ENCODE measurements around the gene CACNA1S.

CACNA1S gene

GRCh38 chr1:201054091-201054543 is 58.1 kb downstream of the CACNA1S start:
- Histone ChIP-seq H3K4me3 (ENCODE audit: low read length) (no peak overlapping the region), H3K36me3 (ENCODE audit: insufficient read depth, low read length) (no peaks in the 10 kb centered on the region), H3K27me3 (ENCODE audit: insufficient read depth, low read length) (peaks cover 10% of the 10 kb centered on the region), H3K4me1 (ENCODE audit: insufficient read depth, low read length) (peaks cover 4% of the 10 kb centered on the region), H3K9me3 (ENCODE audit: low read length) (no peaks in the 10 kb centered on the region), H2AFZ (ENCODE audit: low read depth, low read length) (no peak overlapping the region)

GRCh38 chr1:201053155-201053860 is 58.9 kb downstream of the CACNA1S start:
- H3K4me1 ChIP-seq (ENCODE audit: insufficient read depth, low read length): peaks cover 4% of the 10 kb centered on the region
- H3K4me3 ChIP-seq (ENCODE audit: low read length): no peak overlapping the region
- no peaks in the 10 kb centered on the region for H3K36me3 ChIP-seq (ENCODE audit: insufficient read depth, low read length)
- H3K9me3 ChIP-seq (ENCODE audit: low read length): no peaks in the 10 kb centered on the region
- H2AFZ ChIP-seq (ENCODE audit: low read depth, low read length): no peak overlapping the region
- peaks cover 10% of the 10 kb centered on the region for H3K27me3 ChIP-seq (ENCODE audit: insufficient read depth, low read length)

GRCh38 chr1:201051399-201051798 is 60.8 kb downstream of the CACNA1S start:
- peaks cover 13% of the 10 kb centered on the region for H3K27me3 ChIP-seq (ENCODE audit: insufficient read depth, low read length)

GRCh38 chr1:201050515-201051277 is 61.5 kb downstream of the CACNA1S start:
- Histone ChIP-seq H3K27me3 (ENCODE audit: insufficient read depth, low read length) (peaks cover 11% of the 10 kb centered on the region), H3K4me1 (ENCODE audit: insufficient read depth, low read length) (peaks cover 4% of the 10 kb centered on the region), H3K9me3 (ENCODE audit: low read length) (no peaks in the 10 kb centered on the region), H3K4me3 (ENCODE audit: low read length) (no peak overlapping the region), H3K36me3 (ENCODE audit: insufficient read depth, low read length) (no peaks in the 10 kb centered on the region), H2AFZ (ENCODE audit: low read depth, low read length) (no peak overlapping the region)

More at GRCh38 chr1:201051399-201051798, 60.8 kb downstream of the CACNA1S start:
- Histone ChIP-seq H2AFZ (ENCODE audit: low read depth, low read length) (no peak overlapping the region), H3K4me1 (ENCODE audit: insufficient read depth, low read length) (peaks cover 4% of the 10 kb centered on the region), H3K9me3 (ENCODE audit: low read length) (no peaks in the 10 kb centered on the region), H3K36me3 (ENCODE audit: insufficient read depth, low read length) (no peaks in the 10 kb centered on the region), H3K4me3 (ENCODE audit: low read length) (no peak overlapping the region)

GRCh38 chr1:201049248-201049831 is 62.9 kb downstream of the CACNA1S start:
- H3K9me3 ChIP-seq (ENCODE audit: low read length): no peaks in the 10 kb centered on the region
- H3K36me3 ChIP-seq (ENCODE audit: insufficient read depth, low read length): no peaks in the 10 kb centered on the region
- peaks cover 3% of the 10 kb centered on the region for H3K4me1 ChIP-seq (ENCODE audit: insufficient read depth, low read length)
- H3K4me3 ChIP-seq (ENCODE audit: low read length): no peak overlapping the region
- H3K27me3 ChIP-seq (ENCODE audit: insufficient read depth, low read length): peaks cover 11% of the 10 kb centered on the region
- H2AFZ ChIP-seq (ENCODE audit: low read depth, low read length): no peak overlapping the region

GRCh38 chr1:201048521-201048920 is 63.7 kb downstream of the CACNA1S start:
- Histone ChIP-seq H3K9me3 (ENCODE audit: low read length) (no peaks in the 10 kb centered on the region), H3K27me3 (ENCODE audit: insufficient read depth, low read length) (peaks cover 9% of the 10 kb centered on the region), H3K4me3 (ENCODE audit: low read length) (no peak overlapping the region)

GRCh38 chr1:201044119-201044518 is 68.1 kb downstream of the CACNA1S start:
- Histone ChIP-seq H3K4me1 (ENCODE audit: insufficient read depth, low read length) (peaks cover 3% of the 10 kb centered on the region), H3K27me3 (ENCODE audit: insufficient read depth, low read length) (peaks cover 3% of the 10 kb centered on the region), H3K9me3 (ENCODE audit: low read length) (no peaks in the 10 kb centered on the region), H3K36me3 (ENCODE audit: insufficient read depth, low read length) (no peaks in the 10 kb centered on the region), H2AFZ (ENCODE audit: low read depth, low read length) (no peak overlapping the region), H3K4me3 (ENCODE audit: low read length) (no peak overlapping the region)

More at GRCh38 chr1:201048521-201048920, 63.7 kb downstream of the CACNA1S start:
- no peaks in the 10 kb centered on the region for H3K36me3 ChIP-seq (ENCODE audit: insufficient read depth, low read length)
- no peak overlapping the region for H2AFZ ChIP-seq (ENCODE audit: low read depth, low read length)
- no peaks in the 10 kb centered on the region for H3K4me1 ChIP-seq (ENCODE audit: insufficient read depth, low read length)

GRCh38 chr1:201042779-201043461 is 69.3 kb downstream of the CACNA1S start:
- peaks cover 11% of the 10 kb centered on the region for H3K4me1 ChIP-seq (ENCODE audit: insufficient read depth, low read length)
- peaks cover 2% of the 10 kb centered on the region for H3K27me3 ChIP-seq (ENCODE audit: insufficient read depth, low read length)
- H2AFZ ChIP-seq (ENCODE audit: low read depth, low read length): no peak overlapping the region
- no peaks in the 10 kb centered on the region for H3K36me3 ChIP-seq (ENCODE audit: insufficient read depth, low read length)
- no peaks in the 10 kb centered on the region for H3K9me3 ChIP-seq (ENCODE audit: low read length)
- no peak overlapping the region for H3K4me3 ChIP-seq (ENCODE audit: low read length)

- Histone ChIP-seq H3K4me1 (ENCODE audit: insufficient read depth, low read length) (peaks cover 11% of the 10 kb centered on the region), H3K36me3 (ENCODE audit: insufficient read depth, low read length) (no peaks in the 10 kb centered on the region), H3K4me3 (ENCODE audit: low read length) (no peak overlapping the region), H2AFZ (ENCODE audit: low read depth, low read length) (no peak overlapping the region), H3K9me3 (ENCODE audit: low read length) (no peaks in the 10 kb centered on the region), H3K27me3 (ENCODE audit: insufficient read depth, low read length) (peaks cover 3% of the 10 kb centered on the region)
Measured at GRCh38 chr1:201041011-201041410, 71.2 kb downstream of the CACNA1S start.

GRCh38 chr1:201039876-201040275 is 72.3 kb downstream of the CACNA1S start:
- Histone ChIP-seq H2AFZ (ENCODE audit: low read depth, low read length) (no peak overlapping the region), H3K9me3 (ENCODE audit: low read length) (no peaks in the 10 kb centered on the region), H3K36me3 (ENCODE audit: insufficient read depth, low read length) (no peaks in the 10 kb centered on the region), H3K27me3 (ENCODE audit: insufficient read depth, low read length) (peaks cover 3% of the 10 kb centered on the region), H3K4me1 (ENCODE audit: insufficient read depth, low read length) (peaks cover 11% of the 10 kb centered on the region), H3K4me3 (ENCODE audit: low read length) (no peak overlapping the region)

GRCh38 chr1:201039418-201039817 is 72.8 kb downstream of the CACNA1S start:
- peaks cover 3% of the 10 kb centered on the region for H3K27me3 ChIP-seq (ENCODE audit: insufficient read depth, low read length)
- no peaks in the 10 kb centered on the region for H3K9me3 ChIP-seq (ENCODE audit: low read length)

GRCh38 chr1:201038186-201038876 is 73.9 kb downstream of the CACNA1S start:
- Histone ChIP-seq H3K4me3 (ENCODE audit: low read length) (no peak overlapping the region), H3K4me1 (ENCODE audit: insufficient read depth, low read length) (peaks cover 11% of the 10 kb centered on the region), H2AFZ (ENCODE audit: low read depth, low read length) (no peak overlapping the region), H3K36me3 (ENCODE audit: insufficient read depth, low read length) (no peaks in the 10 kb centered on the region), H3K27me3 (ENCODE audit: insufficient read depth, low read length) (peaks cover 3% of the 10 kb centered on the region), H3K9me3 (ENCODE audit: low read length) (no peaks in the 10 kb centered on the region)

More at GRCh38 chr1:201039418-201039817, 72.8 kb downstream of the CACNA1S start:
- Histone ChIP-seq H3K4me1 (ENCODE audit: insufficient read depth, low read length) (peaks cover 11% of the 10 kb centered on the region), H3K36me3 (ENCODE audit: insufficient read depth, low read length) (no peaks in the 10 kb centered on the region), H3K4me3 (ENCODE audit: low read length) (no peak overlapping the region), H2AFZ (ENCODE audit: low read depth, low read length) (no peak overlapping the region)
